Fibroblast of skin of left quadriceps (primary cell): ENCODE results near the gene PRDM16.

Source experiments
- DNase-seq, 2 experiments: peaks; one replicate each; pipeline ENCODE4 v3.0.0-alpha.2; 2013; ENCODE audit warnings: low read depth in 2 of 2

PRDM16 gene

GRCh38 chr1:3298197-3298596 is 229.2 kb downstream of the PRDM16 start:
- no peak for DNase-seq

GRCh38 chr1:3304246-3304645 is 235.2 kb downstream of the PRDM16 start:
- no peak for DNase-seq

DNA sequence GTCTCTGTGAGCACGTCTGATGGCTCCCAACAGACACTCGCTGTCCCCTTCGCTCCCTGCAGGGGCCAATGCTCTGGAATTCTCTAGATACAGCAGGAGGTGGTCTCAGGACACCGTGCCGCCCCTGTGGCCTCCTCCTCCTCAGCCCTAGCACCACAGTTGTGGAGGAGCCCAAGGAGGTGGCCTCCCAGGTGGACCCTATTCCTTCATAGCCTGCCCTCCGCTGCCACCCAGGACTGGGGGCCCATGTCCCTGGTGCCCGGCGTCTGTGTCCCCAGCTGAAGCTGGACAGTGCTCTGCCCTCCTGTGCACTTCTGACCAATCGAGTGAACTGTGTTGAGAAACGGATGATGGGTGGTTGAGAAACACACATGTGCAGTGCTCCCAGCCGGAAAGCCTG is 235.7 kb downstream of the PRDM16 start:
- no peak for DNase-seq

GRCh38 chr1:3305156-3305555 is 236.2 kb downstream of the PRDM16 start:
- no peak for DNase-seq

- DNase-seq = peak; percentile 88 to 89
These were observed 237.7 kb downstream of the PRDM16 start for GRCh38 chr1:3306583-3307291.

DNA sequence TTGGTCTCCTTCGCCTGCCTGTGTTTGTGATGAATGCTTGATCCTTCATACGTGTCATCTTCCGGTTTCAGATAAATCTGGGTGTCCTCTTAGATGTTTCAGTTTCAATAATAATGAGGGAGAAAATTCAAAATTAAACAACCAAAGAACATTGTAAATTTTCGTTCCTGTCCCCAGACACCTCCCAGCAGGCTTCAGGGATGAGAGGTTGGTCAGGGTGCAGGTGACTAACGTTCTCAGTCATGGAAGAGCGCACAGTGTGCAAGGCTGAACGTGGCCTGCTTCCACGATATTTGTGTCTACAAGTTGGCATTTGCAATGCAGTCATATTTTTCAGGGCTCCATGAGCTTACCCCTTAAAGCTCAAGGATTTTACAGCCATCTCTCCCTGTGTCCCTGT is 238.4 kb downstream of the PRDM16 start:
- no peak for DNase-seq

DNA sequence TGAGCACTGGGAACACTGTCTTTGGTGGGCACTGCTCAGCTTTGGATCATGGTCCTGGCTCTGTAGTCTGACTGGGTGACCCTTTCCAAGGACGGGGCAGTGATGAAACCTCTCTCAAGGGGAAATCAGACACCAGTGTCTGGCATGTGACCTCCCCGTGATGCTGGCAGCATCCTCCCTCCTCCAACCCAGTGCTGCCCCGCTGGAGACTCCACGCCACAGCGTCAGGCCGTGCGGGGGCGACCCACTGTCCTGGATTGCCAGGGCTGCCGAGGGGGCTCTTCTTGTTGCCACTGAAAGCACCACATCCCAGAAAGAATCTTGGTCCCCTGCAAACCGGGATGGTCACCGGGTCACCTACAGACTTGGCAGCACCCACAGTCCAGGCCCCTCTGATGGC is 239.1 kb downstream of the PRDM16 start:
- DNase-seq = no peak

- no peak for DNase-seq
These were observed 241.9 kb downstream of the PRDM16 start for GRCh38 chr1:3310718-3311400.

- no peak for DNase-seq
These were observed 242.7 kb downstream of the PRDM16 start for GRCh38 chr1:3311711-3312110.

DNA sequence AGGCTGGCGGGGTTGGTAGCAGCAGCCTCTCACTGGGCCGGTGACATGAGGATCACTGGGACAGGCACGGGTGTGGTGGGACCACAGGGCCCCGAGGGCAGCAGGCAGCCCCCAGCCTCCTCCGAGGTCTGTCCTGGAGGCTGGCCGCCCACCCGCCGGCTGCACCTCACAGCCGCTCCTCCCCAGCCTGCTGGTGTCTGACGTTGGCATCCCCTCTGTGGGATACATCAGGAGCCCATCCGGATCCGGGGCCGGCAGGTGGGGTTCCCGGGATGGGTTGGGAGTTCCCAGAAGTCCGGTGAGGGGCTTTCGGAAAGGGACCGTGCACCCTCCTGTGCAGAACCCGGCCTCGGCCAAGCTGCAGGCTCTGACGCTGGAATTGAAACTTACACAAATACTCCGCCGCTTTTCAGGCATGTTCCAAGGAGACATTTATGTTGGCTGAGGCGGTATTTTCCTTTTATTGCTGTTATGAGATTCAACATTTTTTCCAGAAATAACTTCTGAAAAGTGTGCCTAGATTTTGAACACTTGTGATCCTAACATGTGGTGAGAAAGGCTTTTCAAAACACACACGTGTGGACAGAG is 243.4 kb downstream of the PRDM16 start:
- DNase-seq = no peak

- peak; percentile 94 to 95 for DNase-seq
These were observed 244.0 kb downstream of the PRDM16 start for GRCh38 chr1:3312898-3313575.

- DNase-seq = peak; percentile 81
These were observed 244.6 kb downstream of the PRDM16 start for GRCh38 chr1:3313576-3313950.

- DNase-seq = peak; percentile 54 to 59
These were observed 245.7 kb downstream of the PRDM16 start for GRCh38 chr1:3314491-3315381.

DNA sequence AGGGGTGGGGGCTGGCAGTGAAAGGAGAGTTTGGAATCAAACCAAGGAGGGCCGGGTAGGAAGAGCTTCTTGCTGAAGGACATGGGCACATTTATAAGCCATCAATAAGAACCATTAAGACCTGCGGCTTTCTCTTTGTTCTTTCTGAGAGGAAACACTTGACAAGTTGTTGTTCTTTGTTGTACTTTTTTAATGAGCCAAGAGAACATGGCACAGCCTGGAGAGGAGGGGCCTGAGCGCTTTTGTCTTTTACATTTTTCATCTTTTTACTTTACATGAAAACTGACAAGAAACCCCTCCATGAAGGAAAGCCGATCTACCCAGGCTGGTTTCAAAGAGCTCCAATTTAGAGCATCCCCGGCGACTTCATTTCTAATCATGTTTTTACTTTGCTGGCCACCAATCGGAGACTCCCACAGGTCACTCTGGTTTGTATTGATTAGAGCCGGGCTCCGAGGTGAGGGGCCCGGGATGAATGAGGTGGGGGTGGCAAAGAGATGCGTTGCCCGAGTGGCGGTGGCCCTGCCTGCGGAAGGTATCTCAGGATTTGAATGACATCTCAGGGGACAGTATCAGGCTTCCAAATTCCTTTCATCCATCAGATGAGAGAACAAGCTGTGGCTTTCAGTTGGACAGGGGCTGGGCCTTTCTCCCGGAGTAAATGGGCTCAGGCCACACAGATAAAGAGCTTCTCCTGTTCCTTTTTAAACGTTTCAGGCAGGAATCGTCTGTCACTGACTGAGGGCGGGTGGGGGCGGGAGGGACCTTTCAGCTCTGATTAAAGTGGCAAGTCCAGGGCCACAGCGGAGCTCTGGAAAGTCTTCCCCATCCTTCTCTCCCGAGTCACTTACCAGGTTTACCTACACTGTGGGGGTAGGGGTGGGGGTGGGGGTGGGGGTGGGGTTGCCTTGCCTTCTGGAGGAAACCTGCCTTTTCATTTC is 246.7 kb downstream of the PRDM16 start:
- no peak for DNase-seq

DNA sequence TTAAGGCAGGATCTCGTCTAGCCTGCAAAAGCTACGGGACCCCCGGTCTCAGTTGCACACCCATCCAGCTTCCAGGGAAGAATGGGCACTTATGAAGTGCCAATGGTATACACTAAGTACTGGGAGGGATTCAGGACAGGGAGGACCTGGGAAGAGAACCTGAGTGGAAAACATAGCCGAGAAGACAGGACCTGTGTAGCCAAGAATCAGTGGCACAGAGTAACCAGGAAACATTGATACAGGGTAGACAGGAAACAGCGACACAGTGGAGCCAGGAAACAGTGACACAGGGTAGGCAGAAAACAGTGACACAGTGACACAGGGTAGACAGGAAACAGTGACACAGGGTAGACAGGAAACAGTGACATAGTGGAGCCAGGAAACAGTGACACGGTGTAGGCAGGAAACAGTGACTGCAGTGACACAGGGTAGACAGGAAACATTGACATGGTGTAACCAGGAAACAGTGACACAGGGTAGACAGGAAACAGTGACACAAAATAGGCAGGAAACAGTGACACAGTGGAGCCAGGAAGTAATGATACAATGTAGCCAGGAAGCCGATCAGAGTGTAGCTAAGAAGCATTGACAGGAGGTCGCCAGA is 247.4 kb downstream of the PRDM16 start:
- no peak for DNase-seq

- no peak for DNase-seq
These were observed 248.5 kb downstream of the PRDM16 start for GRCh38 chr1:3317456-3317855.

DNA sequence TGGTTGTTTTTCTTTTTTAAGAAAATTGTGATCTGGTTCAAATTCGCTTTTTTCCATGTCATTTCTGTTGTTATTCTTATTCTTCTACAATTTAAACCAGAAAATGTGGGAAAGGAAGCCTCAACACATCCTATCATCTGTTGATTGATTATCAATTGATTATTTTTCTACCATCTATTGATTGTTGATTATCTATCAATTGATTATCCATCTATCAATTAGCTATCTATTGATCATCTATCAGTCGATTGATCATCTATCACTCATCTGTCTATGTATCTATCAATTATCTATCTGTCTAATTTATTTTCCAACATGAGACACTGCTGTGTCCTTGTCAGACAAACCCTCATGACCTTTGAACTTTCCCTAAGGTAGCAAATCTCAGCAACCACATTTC is 249.3 kb downstream of the PRDM16 start:
- no peak for DNase-seq

DNA sequence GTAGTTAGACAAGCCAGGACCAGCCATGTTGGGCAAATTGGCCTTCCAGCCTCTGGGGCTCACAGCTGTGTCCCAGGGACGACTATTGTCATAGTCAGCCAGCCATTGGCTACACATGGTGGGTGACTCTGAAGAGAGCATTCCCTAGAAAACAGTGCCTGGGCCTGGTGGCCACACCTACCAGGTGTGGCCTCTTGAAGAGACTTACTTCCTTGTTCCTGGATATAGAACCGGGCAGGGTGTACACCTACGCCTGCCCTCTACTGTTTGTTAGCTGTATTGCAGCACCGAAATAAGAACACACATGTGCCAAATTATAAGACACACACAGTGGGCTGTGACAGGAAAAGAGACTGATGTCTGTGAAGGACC is 250.9 kb downstream of the PRDM16 start:
- DNase-seq = peak; percentile 24 to 31

DNA sequence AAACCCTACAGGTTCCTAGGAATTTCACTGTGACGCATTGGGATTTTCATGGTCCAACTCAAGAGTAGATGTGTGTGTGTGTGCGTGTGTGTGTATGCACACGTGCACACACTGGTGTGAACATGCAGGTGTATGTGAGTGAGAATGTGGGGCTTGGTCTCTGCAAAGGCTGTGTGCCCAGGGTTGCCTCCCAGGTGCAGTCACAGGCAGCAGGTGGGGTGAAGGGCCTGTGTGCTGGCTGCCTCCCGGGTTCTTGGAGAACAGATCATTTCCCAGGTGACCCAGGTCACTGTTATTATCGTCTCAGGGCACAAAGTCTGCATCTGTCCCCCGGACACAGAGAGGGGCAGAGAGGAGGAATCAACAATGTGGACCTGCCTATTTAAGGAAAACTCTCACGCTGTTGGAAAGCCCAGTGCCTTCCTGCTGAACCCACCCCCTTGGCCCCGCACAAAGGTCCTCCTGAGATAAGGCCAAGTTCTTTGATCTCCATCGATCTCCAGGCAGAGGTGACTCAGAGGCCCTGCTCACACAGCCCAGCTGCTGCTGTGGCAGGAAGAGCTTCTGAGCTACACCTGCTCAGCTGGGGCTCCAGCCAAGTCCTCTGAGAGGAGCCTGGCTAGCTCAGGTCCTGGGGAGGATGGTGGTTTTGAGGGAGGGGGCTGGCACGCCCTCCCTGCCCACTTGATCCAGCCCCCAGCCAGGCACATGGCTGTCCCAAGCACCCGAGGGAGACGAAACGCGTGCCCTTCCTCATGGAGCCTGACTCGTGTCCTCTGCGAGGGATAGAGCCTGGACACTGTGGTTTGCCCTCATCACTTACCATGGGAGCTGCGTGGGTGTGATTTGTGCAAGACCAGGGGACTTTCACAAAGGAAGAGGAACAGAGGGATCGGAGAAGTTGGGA is 251.5 kb downstream of the PRDM16 start:
- DNase-seq = no peak
